ENCODE measurements around the gene CFAP61.
"Not testable (repeated sequence)": the region's sequence is repeated elsewhere in the genome, so short reads cannot be mapped to it uniquely, and the experiment has no call there.

CFAP61 gene

DNA sequence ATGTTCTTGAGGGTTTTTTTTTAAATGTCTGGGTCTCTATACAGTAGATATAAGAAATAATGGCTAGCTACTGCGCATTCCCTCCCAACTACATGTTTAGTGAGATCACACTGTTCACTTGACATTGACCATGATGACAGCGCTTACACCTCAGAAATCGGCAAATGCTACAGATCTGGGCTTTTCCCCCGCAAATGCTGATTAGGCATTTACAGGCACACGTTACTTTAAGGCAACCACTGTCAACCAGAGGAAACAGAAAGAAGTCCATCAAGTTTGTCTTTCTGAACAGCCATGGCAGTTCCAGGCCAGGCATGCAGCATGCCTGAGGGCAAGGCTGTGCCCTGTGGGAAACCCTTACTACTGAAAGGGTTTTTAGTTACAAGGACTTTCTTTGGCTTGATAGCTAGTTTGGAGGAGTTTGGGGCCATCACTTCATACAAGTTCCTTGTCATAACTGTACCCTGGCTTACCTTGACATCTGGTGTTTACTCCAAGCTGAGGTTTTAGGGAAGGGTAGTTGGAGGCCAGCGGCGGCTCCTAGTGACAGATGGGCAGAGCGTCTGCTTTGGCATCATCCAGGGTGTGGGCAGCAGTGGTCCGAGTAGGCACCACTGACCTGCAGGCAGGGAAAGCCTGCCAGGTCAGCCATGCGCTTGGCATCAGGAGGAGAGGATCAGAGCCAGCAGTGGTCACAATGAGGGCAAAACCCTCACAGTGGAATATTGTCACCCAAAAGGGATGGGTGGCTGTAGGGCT lies 43.0 kb downstream of the CFAP61 start:
- no peak for DNase-seq (ENCODE audit: low spot score)

DNA sequence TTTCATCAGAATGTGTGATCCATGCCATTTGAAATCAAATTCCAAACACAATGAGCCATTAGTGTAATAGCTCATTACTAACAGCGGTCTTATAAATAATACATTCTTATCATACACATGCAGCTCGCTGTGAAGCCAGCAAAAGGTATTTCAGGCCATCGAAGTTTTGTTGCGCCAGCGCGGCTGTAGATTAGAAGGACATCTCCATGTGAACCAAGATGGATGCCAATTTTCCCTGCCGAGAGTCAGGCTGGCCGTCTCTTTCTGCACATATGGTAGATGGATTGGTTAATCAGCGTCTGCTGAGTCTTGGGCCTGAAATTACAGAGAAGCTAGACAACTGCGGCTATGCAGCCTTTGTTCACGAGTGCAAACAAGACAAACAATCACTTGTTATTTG lies 44.1 kb downstream of the CFAP61 start:
- DNase-seq (ENCODE audit: low spot score) = no peak

DNA sequence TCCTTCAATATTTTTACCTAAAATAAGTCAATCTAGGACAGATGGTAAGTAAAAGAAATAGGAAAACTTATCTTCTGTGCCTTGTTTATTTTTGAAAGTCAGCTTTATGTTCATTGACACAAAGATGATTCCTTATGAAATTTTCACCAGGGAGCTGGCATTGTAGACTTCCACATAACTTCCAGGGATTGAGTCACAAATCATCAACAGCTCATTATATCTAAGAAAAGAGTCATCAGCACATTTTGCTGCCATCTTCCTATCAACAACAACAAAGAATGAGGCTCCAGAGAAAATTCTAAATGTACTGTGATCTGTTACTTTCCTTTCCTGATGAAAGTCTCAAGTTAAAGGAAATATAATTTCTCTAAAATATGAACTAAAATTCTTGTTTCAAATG lies 48.5 kb downstream of the CFAP61 start:
- no peak for DNase-seq (ENCODE audit: low spot score)

DNA sequence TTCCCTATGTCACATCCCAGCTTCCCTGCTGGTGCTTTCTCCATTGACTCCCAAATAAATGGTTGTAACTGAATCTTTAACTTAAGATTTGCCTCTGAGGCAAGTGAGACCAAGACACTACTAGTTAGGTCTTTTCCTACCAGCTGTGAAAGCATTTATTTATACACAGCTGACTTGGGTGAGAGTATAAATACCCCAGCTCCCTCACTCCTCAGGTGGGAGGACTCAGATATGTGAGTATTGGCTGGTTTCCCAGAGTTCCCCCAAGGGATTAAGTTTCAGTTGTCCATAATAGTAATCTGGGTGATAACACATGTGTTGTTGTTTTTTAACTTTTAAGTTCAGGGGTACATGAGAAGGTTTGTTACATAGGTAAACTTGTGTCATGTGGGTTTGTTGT lies 49.8 kb downstream of the CFAP61 start:
- no peak for DNase-seq (ENCODE audit: low spot score)

DNA sequence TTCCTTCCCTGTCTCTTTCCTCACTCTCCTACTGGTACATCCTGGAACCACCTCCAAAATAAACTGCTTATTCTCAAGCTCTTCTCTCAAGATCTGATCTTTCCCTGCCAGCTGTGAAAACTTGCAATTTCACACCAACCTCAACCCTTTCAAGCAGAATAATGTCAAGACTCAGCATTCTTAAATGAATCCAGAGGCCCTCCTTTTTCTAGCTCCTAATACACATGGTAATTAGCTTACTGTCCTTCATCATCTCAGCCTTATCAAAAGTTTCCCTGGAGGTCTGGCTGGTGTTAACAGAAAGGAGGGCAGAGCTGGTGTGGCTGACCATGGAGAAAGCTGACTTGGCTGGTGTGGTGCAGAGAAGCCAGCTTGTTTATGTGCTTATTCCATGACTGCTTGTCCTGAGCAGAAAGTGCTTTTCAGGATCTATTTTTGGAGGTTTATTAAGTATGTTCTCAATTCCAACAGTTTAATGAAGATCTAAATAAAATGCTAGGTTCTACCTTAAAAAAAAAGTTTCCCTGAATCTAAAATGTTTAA lies 50.5 kb downstream of the CFAP61 start:
- no peak for DNase-seq (ENCODE audit: low spot score)

DNA sequence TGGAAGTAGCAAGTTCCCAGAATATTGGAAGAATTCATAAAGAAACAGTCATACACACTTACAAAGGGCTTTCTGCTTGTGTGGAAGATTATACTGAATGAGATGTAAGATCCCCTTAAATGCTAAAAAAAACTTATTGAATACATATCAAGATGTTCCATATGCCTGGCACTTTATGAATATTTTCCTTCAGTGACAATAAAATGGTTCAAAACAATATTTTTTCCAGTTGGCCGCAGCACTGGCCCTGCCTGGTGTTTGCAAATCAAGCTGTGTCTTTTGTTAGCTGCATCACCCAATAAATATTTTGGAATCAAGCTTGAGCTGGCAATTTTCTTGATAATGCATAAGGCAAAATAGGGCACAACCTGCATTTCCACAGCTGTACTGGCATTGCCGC lies 51.2 kb downstream of the CFAP61 start:
- no peak for DNase-seq (ENCODE audit: low spot score)

DNA sequence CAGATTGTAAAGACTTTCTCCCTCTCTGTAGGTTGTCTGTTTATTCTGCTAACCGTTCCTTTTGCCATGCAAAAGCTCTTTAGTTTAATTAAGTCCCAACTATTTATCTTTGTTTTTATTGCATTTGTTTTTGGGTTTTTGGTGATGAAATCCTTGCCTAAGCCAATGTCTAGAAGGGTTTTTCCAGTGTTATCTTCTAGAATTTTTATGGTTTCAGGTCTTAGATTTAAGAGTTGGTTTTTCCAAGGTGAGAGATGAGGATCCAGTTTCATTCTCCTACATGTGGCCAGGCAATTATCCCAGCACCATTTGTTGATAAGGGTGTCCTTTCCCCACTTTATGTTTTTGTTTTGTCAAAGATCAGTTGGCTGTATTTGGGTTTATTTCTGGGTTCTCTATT lies 70.9 kb downstream of the CFAP61 start:
- DNase-seq (ENCODE audit: low spot score) = not testable (repeated sequence)

DNA sequence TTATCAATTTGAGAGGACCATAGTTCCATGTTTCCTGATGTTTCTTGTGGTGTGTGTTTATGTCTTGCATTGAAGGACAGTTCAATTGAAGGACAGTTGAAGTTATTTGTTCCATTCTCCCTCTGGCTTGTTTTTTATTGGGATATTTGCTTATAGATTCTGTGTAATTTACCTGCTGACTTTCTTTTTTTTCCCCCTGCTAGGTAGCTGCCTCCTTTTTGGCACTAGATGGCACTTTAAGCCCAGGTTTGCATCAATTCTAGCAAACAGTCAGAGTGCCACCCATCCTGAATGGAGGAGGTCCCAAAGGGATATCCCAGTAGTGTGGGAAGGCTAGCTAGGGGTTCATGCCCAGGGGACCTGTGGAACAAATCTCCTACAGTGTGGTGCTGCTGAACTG lies 78.1 kb downstream of the CFAP61 start:
- no peak for DNase-seq (ENCODE audit: low spot score)

DNA sequence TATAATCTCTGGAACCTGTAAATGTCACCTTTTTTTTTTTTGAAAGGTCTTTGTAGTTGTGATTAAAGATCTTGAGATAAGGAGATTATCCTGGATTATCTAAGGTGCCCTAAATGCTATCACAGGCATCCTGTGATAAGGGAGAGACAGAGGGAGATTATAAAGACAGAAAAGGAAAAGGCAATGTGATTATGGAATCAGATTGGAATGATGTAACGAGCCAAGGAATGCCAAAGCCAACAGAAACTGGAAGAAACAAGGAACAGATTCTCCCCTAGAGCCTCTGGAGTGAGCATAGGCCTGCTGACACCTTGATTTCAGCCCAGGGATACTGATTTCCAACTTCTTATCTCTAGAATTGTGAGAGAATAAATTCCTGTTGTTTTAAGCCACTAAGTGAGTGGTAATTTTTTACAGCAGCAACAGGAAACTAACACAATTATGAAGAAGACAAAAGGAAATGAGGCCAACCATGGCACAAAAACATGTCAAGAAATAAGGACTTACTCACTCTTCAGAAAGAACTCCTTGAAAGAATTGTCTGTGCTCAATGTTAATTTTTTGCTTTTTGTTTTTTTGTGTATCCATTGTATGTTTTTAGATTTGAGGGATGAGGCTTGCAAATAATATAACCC lies 82.7 kb downstream of the CFAP61 start:
- no peak for DNase-seq (ENCODE audit: low spot score)

DNA sequence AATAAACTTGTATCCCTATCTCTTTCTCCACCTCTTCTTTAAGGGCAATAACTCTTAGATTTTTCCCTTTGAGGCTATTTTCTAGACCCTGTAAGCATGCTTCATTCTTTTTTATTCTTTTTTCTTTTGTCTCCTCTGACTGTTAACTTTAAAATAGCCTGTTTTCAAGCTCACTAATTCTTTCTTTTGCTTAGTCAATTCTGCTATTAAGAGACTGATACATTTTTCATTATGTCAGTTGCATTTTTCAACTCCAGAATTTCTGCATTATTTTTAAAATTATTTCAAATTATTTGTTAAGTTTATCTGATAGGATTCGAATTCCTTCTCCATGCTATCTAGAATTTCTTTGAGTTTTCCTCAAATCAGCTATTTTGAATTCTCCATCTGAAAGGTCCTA lies 84.0 kb downstream of the CFAP61 start:
- DNase-seq (ENCODE audit: low spot score) = no peak

DNA sequence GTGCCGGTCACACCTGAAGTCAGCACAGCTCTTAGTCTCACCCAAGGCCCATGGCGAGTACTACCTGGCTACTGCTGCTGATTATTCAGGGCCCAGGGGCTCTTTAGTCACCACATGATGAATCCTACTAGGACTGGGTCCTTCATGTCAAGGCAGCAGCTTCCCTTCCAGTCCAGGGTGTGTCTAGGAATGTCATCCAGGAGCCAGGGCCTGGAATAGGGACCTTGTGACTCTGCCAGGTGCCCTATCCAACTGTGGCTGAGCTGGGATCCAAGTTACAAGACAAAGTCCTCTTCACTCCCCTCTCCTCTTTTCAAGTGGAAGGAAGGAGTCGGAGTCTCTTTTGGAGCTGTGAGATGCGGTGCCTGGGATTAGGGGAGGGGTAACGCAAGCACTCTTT lies 85.5 kb downstream of the CFAP61 start:
- DNase-seq (ENCODE audit: low spot score) = no peak

DNA sequence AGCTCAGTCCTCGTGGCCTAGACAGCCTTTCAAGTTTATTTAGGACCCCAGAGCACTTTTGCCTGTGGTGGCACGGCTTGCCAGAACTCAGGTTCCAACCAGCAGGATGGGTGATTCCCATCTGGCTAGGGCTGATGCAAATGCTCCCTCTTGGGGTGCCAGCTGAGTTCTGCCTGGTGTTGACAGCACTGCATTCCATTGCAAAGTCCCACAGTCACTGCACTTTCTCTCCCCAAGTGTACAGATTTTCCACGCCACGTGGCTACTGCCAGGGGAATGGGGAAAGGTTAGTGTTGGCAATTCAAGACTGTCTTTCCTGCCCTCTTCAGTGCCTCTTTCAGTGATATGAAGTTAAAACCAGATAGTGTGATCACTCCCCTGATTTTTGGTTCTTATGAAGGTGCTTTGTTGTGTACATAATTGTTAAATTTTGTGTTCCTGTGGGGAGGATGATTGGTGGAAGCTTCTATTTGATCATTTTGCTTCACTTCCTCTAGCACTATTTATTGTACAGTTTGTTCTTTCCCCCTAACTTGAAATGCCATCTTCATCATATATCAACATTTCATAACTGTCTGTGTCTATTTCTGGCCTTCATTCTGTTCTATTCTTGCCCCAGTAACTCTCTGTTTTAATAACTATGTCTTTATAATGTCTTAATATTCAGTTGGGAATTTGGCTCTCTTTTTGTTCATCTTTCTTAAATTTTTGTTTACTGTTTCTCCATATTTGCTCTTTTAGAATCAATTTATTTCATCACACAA lies 86.2 kb downstream of the CFAP61 start:
- DNase-seq (ENCODE audit: low spot score) = no peak

DNA sequence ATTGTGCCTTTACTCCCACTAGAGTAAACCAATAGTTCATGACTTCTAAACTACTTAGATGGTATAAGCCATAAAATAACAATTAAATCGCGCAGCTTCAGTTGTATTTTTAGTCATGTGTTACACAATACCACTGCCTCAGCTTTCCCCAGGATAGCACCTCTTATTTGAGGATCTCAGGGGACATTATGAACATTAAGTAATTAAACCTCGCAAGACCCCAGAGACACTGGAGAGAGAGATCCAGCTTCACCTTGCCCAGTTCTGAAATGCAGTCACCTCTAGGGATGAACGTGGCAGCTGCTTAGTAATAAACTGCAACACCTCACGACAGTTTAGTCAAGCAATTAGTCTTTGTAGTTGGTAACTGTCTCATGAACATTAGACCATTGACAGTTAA lies 87.1 kb downstream of the CFAP61 start:
- no peak for DNase-seq (ENCODE audit: low spot score)

DNA sequence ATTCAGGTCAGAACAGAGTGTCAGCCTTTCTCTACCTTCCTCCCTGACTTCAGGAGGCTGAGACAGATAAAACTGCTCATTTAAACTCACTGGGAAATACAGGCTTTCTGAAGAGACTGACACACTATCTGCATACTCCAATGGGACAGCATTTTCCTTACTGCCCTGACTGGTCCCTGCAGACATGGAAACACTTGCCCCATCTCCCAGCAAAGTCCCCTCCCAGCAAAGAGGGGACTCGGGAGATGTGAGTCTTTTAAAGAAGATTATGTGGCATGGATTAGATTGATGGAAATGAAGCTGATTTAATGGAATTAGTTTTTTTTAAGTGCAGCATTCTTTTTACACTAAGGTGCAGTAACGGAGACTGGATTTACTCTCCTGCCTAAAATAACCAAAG lies 90.8 kb downstream of the CFAP61 start:
- DNase-seq (ENCODE audit: low spot score) = no peak

DNA sequence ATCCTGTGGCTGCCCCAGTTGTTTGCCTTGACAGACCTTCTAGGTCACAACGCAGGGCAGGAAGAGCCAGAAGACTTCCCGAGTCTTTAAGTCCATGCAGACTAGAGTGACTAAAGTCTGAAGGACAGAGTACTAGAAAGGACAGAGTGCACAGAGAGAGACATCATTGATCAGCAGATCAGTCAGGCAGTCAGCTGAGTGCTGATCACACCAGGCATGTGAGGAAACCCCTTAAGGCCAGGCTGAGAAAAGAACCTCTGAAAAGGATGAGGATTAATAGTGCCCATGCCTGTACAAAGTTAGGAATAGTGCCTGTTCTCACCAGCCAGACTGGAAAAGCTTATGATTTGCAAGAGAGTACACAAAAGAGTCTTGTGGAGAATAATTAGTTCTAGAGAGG lies 91.3 kb downstream of the CFAP61 start:
- DNase-seq (ENCODE audit: low spot score) = no peak

DNA sequence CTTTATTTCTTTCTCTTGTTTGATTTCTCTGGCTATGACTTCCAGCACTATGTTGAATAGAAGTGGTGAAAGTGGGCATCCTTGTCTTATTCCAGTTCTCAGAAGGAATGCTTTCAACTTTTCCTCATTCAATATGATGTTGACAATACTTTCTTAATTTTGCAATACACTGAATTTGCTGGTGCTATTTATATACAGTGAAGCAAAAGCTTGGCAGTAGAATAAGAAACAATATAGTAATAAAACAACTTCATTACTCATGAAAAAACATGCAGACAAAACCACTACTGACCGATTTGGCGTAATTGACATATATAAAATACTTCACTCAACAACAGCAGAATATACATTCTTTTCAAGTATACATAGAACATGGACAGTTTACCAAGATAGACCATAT lies 96.4 kb downstream of the CFAP61 start:
- no peak for DNase-seq (ENCODE audit: low spot score)

DNA sequence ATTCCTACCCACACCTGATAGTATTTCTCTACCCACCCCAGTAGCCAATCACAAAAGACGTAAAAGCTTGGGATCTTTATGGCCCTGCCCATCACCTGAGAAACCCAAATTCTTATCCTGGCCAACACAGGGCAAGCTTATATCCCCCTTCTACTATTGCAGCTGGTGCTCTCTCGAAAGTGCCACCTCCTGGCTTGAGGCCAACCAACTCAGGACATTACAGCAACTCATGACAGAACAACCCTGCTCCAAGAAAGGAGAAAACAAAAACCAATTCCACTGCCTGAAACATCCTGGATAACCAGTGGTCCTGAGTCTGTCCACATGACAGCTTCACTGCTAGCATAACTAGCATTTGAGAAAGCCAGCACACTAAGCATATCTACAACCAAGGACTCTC lies 97.9 kb downstream of the CFAP61 start:
- DNase-seq (ENCODE audit: low spot score) = no peak

DNA sequence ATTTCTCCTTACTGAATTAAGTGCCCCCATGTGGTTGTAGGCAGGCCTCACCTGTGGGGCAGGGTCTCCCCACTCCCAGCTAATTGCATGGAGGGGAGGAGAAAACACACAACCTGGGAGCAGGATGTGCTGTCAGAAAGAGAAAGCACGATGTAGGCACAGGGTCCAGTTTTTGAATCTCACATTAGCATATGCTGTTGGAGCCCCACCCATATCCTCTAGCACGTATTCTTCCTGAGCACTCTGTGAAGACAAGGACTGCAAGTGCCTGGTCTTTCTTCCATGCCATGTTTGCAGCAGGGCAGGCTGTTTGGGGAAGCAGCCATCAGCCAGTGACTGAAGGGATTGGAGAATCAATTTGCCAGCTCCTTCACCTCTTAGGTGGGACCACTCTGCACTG lies 108.2 kb downstream of the CFAP61 start:
- DNase-seq (ENCODE audit: low spot score) = no peak

DNA sequence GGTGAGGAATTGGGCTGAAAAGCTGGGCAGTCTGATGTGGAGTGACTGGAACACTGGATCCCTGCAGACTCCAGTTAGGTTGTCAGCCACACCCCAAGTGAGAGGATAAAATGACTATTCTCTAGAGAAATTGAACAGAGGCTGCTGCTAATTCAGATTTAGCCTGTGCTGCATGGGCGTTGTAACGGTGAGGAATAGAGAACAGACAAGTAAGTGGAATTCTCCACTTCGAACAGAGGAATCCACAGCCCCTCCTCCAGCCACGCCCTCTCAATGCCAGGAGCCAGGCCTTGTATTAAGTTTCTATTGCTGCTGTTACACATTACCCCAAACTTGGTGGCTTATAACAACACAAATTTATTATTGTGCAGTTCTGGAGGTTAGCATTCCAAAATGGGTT lies 109.3 kb downstream of the CFAP61 start:
- no peak for DNase-seq (ENCODE audit: low spot score)

DNA sequence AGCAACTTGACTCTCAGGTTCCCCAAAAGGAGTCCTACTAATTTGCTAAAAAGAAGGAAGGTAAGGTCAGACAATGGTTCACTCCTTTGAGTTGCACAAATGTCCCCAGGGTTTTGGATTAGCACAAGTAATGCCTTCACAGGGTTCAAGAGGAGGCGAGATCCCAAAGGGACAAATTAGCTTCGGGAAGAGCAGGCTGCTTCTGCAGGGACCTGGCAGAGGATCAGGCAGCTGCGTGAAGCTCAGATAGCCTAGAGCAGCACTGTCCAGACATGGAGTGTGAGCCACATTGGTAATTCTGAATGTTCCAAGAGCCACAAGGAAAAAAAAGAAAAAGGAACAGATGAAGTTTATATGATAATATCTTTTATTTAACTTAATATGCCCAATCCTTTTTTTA lies 115.4 kb downstream of the CFAP61 start:
- no peak for DNase-seq (ENCODE audit: low spot score)

DNA sequence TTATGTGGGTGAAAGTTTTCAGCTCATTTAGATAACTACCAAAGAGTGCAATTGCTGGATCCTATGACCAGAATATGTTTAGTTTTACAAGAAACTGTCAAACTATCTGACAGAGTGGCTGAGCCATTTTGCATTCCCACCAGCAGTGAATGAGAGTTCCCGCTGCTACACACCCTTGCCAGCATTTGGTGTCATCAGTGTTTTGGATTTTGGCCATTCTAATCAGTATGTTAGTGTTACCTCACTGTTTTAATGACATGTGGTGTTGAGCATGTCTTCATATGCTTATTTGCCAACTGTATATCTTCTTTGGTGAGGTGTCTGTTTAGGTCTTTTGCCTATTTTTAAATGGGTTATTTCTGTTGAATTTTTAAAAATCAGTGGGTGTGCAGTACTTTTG lies 120.9 kb downstream of the CFAP61 start:
- no peak for DNase-seq (ENCODE audit: low spot score)

DNA sequence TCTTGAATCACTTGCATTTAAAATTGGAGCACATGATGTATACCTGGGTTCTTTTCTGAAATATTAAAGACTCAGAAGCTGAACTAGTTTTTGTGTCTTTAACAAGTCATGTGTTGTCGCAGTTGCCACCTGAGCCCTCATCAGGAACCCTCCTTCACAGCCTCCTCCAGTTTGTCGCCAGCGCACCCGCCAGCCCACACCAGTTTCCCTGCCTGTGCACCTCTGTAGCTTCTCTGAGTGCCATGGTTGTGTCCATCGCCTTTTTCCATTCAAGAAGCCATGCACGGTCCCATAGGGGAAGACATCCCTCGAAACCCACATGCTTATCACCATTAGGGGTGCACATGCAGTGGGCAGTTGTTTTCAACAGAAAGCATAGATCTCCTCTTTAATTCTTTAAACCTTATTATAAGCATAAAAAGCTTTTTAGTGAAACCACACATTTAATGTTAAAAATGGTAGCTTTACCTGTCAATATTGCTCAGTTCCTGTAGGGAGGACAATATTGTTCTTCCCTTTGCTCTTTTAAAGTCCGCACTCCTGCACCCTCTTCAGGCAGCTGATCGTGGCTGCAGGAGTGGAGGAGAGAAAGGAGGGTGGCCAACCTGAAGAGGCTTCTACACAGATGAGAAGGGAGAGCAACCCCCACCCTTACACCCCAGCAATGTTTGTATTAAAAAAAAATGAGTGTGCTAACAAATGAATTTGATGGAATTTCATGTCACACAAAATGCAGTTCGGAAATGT lies 121.9 kb downstream of the CFAP61 start:
- DNase-seq (ENCODE audit: low spot score) = no peak

Measured in germinal center (tissue), 1 donor.